Suppressor macrophage treated with lipopolysaccharide for 4 hours (primary cell): ENCODE results near the gene C5orf47.

ENCODE experiments used
- DNase-seq: peaks from one replicate; pipeline ENCODE4 v3.0.0-alpha.2; 2020

Gene C5orf47

GRCh38 chr5:174045470-174046025 lies 56.6 kb downstream of the C5orf47 start, which contains the start of gene NSG2:
Gene NSG2 (plus strand): TSS chr5:174045706. CDS start chr5:174046756, 1,050 bp downstream.
- peak; percentile 40 for DNase-seq

- no peak for DNase-seq
Measured at GRCh38 chr5:174046558-174046957, 57.6 kb downstream of the C5orf47 start.

- no peak for DNase-seq
Measured at GRCh38 chr5:174047472-174048099, 58.6 kb downstream of the C5orf47 start.

GRCh38 chr5:174052636-174053035 lies 63.7 kb downstream of the C5orf47 start:
- no peak for DNase-seq

GRCh38 chr5:174053905-174054304 lies 64.9 kb downstream of the C5orf47 start:
- DNase-seq = no peak
